Nephron progenitor cell (in vitro differentiated cells): ENCODE results near the gene RTN4IP1.

Source experiments
- DNase-seq: peaks from one replicate; pipeline ENCODE4 v3.0.0; 2021
- H3K27ac Mint-ChIP-seq: 2 replicates; pipeline ENCODE4 v1.8.0; 2021; ENCODE audit warnings: mild to moderate bottlenecking, moderate library complexity, mixed read lengths
- H3K27me3 Mint-ChIP-seq: 2 replicates; pipeline ENCODE4 v1.8.0; 2021; ENCODE audit warnings: mild to moderate bottlenecking, low read depth, mixed read lengths; ENCODE audit not compliant: poor library complexity
- H3K36me3 Mint-ChIP-seq: 2 replicates; pipeline ENCODE4 v1.8.0; 2021; ENCODE audit warnings: low read depth, mixed read lengths
- H3K4me1 Mint-ChIP-seq: 2 replicates; pipeline ENCODE4 v1.8.0; 2021; ENCODE audit warnings: mixed read lengths
- H3K4me3 Mint-ChIP-seq: 2 replicates; pipeline ENCODE4 v1.8.0; 2021; ENCODE audit warnings: mild to moderate bottlenecking, moderate library complexity, mixed read lengths
- H3K9me3 Mint-ChIP-seq: 2 replicates; pipeline ENCODE4 v1.8.0; 2021; ENCODE audit warnings: mild to moderate bottlenecking, moderate library complexity, mixed read lengths
- CTCF ChIP-seq: fragments of 200-600 bp; sonication (generic); IDR thresholded peaks from 2 replicates; pipeline ENCODE4 v1.5.0; 2021; ENCODE audit warnings: antibody characterized with exemption

RTN4IP1 gene

GRCh38 chr6:106613590-106613989 is 15.7 kb downstream of the RTN4IP1 start:
- Mint-ChIP-seq H3K4me3 (no peak overlapping the region), H3K27ac (no peak overlapping the region), H3K36me3 (peaks cover 5% of the 10 kb centered on the region), H3K9me3 (no peaks in the 10 kb centered on the region), H3K27me3 (no peaks in the 10 kb centered on the region), H3K4me1 (no peaks in the 10 kb centered on the region)
- no peak for TF ChIP-seq CTCF
- DNase-seq = no peak

GRCh38 chr6:106612671-106613416 is 16.5 kb downstream of the RTN4IP1 start:
- Mint-ChIP-seq H3K27me3 (no peaks in the 10 kb centered on the region), H3K27ac (no peak overlapping the region), H3K36me3 (peaks cover 3% of the 10 kb centered on the region), H3K4me3 (no peak overlapping the region), H3K4me1 (no peaks in the 10 kb centered on the region), H3K9me3 (no peaks in the 10 kb centered on the region)
- TF ChIP-seq CTCF = no peak
- DNase-seq = no peak

- no peaks in the 10 kb centered on the region for H3K27me3 Mint-ChIP-seq
- no peak overlapping the region for H3K4me3 Mint-ChIP-seq
- TF ChIP-seq CTCF = no peak
- no peaks in the 10 kb centered on the region for H3K4me1 Mint-ChIP-seq
- H3K36me3 Mint-ChIP-seq = peaks cover 15% of the 10 kb centered on the region
- peaks cover 10% of the 10 kb centered on the region for H3K9me3 Mint-ChIP-seq
- H3K27ac Mint-ChIP-seq = no peak overlapping the region
- no peak for DNase-seq
Observed at GRCh38 chr6:106611030-106611429, 18.3 kb downstream of the RTN4IP1 start.

- Mint-ChIP-seq H3K4me1 (no peaks in the 10 kb centered on the region), H3K4me3 (no peak overlapping the region), H3K9me3 (peaks cover 14% of the 10 kb centered on the region), H3K27me3 (no peaks in the 10 kb centered on the region), H3K36me3 (peaks cover 21% of the 10 kb centered on the region), H3K27ac (no peak overlapping the region)
- DNase-seq = no peak
- TF ChIP-seq CTCF = peak; percentile 39
Observed at GRCh38 chr6:106609699-106610098, 19.6 kb downstream of the RTN4IP1 start.

- DNase-seq = no peak
- Mint-ChIP-seq H3K9me3 (peaks cover 14% of the 10 kb centered on the region), H3K4me1 (no peaks in the 10 kb centered on the region)
Observed at GRCh38 chr6:106608080-106608668, 21.1 kb downstream of the RTN4IP1 start.

More at GRCh38 chr6:106608080-106608668, 21.1 kb downstream of the RTN4IP1 start:
- peaks cover 21% of the 10 kb centered on the region for H3K36me3 Mint-ChIP-seq
- no peak overlapping the region for H3K27ac Mint-ChIP-seq
- TF ChIP-seq CTCF = peak; percentile 50
- H3K4me3 Mint-ChIP-seq = no peak overlapping the region
- H3K27me3 Mint-ChIP-seq = no peaks in the 10 kb centered on the region
